Loucy (cell line): ENCODE measurements around the gene EDIL3.

Experiments
- EZH2phosphoT487 ChIP-seq: fragments of 200-600 bp; IDR thresholded peaks from 2 replicates; pipeline ENCODE4 v1.6.1; 2018; ENCODE audit warnings: antibody characterized with exemption, mild to moderate bottlenecking, moderate library complexity, borderline replicate concordance
- TF ChIP-seq, protein P1 (sequence below): fragments of 200-600 bp; sonication (generic); conservative IDR thresholded peaks from 2 replicates; pipeline ENCODE4 v1.5.1; 2014; ENCODE audit warnings: mild to moderate bottlenecking, antibody characterized with exemption, low read length

- TF ChIP-seq, protein P1, sequence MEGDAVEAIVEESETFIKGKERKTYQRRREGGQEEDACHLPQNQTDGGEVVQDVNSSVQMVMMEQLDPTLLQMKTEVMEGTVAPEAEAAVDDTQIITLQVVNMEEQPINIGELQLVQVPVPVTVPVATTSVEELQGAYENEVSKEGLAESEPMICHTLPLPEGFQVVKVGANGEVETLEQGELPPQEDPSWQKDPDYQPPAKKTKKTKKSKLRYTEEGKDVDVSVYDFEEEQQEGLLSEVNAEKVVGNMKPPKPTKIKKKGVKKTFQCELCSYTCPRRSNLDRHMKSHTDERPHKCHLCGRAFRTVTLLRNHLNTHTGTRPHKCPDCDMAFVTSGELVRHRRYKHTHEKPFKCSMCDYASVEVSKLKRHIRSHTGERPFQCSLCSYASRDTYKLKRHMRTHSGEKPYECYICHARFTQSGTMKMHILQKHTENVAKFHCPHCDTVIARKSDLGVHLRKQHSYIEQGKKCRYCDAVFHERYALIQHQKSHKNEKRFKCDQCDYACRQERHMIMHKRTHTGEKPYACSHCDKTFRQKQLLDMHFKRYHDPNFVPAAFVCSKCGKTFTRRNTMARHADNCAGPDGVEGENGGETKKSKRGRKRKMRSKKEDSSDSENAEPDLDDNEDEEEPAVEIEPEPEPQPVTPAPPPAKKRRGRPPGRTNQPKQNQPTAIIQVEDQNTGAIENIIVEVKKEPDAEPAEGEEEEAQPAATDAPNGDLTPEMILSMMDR, result no peak
- no peak for TF ChIP-seq EZH2phosphoT487
These were observed 179.9 kb downstream of the EDIL3 start for GRCh38 chr5:84204772-84205171.
